ENCODE measurements around the gene HBE1.
"Not testable (repeated sequence)": the region's sequence is repeated elsewhere in the genome, so short reads cannot be mapped to it uniquely, and the experiment has no call there.

Gene HBE1

GRCh38 chr11:5269715-5270147, at the start of gene HBE1:
TSS of gene HBE1 (minus strand) at chr11:5269945. CDS start at chr11:5269890, 55 bp downstream.
- FAIRE-seq, result no peak

DNA sequence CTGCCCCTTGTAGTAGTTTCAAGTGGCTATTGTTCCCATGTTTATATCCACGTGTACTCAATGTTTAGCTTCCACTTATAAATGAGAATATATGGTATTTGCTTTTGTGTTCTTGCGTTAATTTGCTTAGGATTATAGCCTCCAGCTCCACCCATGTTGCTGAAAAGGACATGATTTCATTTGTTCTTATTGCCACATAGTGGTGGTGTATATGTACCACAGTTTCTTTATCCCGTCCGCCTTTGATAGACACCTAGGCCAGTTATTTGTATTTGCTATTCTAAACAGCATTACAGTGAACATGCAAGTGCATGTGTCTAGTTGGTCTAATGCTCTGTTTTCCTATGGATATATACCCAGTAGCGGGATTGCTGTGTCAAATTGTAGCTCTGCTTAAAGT, 47.5 kb upstream of the HBE1 start:
- no peak for FAIRE-seq

- not testable (repeated sequence) for FAIRE-seq
Observed at GRCh38 chr11:5313326-5314023, 43.7 kb upstream of the HBE1 start.

DNA sequence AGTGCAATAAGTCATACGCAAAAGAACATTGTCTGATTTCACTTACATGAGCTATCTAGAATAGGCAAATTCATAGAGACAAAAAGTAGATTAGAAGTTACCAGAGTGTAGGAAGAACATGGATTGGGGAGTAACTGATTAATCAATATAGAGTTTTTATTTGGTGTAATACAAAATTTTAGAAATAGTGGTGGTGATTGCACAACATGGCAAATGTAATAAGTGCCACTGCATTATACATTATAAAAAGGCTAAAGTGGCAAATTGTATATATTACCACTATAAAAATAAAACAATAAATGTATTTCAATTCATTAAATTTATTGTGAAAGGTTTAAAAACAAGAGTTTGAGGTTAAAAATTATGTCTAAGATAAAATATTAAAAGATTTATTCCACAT, 40.7 kb upstream of the HBE1 start:
- FAIRE-seq, result no peak

DNA sequence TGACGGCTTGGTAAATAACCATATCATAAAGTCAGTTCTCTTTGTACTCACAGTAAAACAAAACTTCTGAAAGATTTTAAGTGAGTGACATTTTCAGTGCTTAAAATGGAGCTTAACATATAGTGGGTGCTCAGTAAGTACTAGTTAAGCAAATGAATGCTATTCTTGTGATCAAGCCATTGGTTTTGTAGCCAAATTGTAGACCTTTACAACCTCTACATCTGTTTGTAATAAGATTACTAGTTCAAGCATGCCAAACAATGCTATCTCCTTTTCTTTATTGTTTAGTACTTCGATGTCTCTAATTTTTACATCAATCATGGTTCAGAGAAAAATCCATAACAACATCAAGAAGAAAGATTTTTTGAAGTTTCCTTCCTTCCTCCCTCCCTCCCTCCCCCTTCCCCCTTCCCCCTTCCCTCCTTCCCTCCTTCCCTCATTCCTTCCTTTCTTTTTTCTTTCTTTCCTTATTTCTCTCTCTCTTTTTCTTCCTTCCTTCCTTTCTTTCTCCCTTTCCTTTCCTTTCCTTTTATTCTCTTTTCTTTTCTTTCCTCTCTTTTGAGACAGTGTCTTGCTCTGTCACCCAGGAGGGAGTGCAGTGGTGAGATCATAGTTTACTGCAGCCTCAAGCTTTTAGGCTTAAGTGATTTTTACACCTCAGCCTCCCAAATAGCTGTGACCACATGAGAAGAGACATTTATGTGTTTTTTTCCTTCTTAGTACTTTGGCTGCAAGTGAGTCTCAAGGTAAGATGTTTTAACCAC, 37.7 kb upstream of the HBE1 start:
- FAIRE-seq, result no peak

- FAIRE-seq, result no peak
Observed at GRCh38 chr11:5304046-5304445, 34.3 kb upstream of the HBE1 start.

DNA sequence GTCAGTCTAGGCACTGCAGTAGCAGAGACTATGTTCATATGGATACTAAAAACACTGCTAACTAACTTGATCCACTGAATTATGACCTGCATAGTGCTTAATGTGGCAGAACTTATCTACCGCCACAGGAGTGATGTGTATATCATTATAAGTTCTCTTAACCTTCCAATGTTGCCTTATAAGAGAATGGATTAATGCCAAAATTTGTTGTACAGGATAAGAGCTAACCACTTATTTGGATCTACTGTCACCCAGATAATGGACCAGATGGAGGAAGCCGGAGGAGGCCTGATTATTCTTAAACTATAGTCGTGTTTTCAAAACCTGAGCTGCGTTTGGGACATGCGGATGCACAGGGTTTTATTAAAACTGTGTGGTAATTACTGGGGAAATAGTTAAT, 33.9 kb upstream of the HBE1 start:
- FAIRE-seq, result no peak

DNA sequence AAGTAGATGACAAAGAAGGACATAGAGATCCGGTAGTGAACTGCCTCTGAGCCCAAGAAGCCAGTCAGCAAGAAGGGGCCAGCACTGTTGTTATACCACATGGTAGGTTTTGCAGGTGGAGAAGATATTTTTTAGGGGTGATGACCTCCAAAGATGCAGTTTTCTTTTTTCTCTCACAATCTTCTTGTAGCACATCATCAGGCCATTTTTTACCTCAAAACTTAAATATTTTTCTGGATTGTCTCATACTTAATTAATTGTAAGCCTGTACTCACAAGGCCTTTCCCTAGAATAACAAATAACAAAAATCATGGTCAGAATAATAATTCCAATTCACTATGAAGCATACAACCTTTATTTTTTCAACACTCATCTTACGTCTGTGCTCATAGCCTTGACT, 32.1 kb upstream of the HBE1 start, which contains the start of gene OR51B4:
TSS of gene OR51B4 (minus strand) at position 101 of the 400 bp plus-strand sequence. CDS start at position 101, 0 bp downstream.
- no peak for FAIRE-seq

GRCh38 chr11:5300251-5300650, 30.5 kb upstream of the HBE1 start:
- no peak for FAIRE-seq

GRCh38 chr11:5298451-5298850, 28.7 kb upstream of the HBE1 start:
- FAIRE-seq, result no peak

DNA sequence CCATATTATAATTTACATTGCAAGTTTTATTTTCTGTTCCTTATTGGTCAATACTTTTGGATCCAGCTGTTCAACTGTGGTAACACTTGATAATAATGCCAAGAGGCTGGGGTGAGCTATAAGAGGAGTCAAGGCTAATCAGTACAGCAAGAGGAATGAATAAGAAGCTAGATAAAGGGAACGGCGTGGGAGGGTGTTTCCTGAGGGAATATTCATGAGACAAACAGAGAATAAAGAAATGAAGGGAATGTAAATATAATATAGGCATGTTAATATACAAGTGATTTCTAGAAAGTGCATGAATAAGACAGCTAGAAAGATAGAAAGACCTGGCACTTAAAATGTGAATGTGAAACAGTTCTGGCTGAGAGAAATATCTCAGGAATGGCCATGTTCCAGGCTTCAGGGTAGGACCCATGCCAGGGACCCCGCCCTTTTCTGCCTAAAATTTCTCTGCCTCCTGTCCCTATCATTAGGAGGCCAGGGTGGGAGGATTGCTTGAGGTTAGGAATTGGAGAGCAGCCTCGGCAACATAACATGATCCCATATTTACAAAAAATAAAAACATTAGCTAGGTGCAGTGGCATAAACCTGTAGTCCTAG, 28.1 kb upstream of the HBE1 start:
- no peak for FAIRE-seq

DNA sequence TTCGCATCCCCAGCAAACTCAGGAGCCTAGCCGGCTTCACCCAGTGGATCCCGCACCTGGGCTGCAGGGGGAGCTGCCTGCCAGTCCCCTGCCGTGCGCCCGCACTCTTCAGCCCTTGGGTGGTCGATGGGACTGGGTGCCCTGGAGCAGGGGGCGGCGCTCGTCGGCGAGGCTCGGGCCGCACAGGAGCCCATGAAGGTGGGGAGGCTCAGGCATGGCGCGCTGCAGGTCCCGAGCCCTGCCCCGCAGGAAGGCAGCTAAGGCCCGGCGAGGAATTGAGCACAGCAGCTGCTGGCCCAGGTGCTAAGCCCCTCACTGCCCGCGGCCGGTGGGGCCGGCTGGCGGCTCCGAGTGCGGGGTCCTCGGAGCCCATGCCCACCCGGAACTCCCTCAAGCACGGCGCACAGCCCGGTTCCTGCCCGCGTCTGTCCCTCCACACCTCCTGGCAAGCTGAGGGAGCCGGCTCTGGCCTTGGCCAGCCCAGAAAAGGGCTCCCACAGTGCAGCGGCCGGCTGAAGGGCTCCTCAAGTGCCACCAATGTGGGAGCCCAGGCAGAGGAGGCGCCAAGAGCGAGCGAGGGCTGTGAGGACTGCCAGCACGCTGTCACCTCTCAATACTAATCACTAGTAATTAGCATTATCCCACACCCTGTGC, 24.7 kb upstream of the HBE1 start:
- not testable (repeated sequence) for FAIRE-seq

DNA sequence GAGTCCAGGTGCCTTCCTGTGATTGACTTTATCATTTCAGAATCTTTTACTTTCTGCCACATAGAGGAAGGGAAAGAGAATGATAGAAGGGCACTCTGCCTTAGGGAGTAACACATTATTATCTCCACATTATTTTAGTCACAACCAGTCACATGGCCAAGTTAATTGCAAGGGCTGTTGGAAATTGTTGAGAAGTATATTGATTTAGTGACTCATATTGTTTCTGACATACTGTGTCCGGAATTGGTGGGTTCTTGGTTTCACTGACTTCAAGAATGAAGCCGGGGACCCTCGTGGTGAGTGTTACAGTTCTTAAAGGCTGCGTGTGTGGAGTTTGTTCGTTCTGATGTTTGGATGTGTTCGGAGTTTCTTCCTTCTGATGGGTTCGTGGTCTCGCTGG, 23.3 kb upstream of the HBE1 start:
- no peak for FAIRE-seq

DNA sequence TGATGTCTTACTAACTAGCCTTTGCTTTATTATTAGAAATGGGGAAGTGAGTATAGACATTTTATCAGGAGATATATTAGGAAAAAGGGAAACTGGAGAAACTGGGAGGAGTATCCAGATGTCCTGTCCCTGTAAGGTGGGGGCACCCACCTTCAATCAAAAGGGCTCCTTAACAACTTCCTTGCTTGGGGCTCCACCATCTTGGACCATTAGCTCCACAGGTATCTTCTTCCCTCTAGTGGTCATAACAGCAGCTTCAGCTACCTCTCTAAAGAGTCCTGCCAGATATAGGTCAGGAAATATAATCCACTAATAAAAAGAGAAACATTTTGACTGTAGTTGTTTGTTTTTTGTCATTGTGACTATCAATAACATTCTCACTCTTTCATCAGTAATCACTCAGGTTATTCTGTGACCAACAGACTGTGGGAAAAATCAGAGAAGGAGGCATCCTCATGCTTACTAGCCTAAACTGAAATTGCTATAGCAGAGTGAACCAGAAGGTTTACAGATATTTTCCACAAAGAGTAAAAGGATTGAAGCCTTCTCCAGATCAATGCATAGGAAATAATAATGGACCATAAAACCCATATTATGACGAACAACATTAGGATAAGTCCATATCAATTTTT, 21.6 kb upstream of the HBE1 start:
- no peak for FAIRE-seq

DNA sequence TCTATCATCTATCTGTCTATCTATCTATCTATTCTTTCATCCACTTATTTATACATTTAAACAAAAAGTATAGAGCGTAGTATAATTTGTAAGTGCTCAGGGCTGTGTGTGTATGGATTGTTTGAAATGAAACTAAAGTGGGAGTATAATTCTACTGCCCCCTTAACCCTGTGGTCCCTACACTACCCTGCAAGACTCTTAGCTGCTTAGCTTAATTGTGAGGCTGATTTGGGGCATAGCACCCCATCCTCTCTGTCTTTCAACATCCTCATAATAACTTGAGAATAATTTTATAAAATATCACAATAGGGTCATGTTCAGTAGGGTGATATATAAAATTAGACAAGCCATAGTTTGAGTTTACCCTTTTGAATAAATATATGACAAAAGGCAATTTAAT, 20.4 kb upstream of the HBE1 start:
- FAIRE-seq, result no peak

GRCh38 chr11:5289696-5290095, 20.0 kb upstream of the HBE1 start:
- FAIRE-seq, result no peak

DNA sequence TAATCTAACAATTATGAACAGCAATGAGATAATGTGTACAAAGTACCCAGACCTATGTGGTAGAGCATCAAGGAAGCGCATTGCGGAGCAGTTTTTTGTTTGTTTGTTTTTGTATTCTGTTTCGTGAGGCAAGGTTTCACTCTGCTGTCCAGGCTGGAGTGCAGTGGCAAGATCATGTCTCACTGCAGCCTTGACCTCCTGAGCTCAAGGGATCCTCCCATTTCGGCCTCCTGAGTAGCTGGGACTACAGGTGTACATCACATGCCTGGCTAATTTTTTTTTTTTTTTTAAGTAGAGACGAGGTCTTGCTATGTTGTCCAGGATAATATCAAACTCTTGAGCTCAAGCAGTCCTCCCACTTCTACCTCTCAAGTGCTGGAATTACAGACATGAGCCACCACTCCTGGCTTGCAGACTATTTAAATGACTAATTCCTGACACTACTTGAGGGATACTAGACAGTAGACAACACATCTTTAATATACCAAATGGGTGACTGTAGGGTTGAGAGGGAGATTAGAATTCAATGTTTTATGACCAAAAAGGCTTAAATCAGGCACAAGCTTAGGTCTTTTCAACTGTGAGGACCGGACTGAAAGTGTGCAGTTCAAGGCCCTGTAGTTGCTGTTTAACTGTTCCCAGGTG, 19.3 kb upstream of the HBE1 start:
- FAIRE-seq, result no peak

DNA sequence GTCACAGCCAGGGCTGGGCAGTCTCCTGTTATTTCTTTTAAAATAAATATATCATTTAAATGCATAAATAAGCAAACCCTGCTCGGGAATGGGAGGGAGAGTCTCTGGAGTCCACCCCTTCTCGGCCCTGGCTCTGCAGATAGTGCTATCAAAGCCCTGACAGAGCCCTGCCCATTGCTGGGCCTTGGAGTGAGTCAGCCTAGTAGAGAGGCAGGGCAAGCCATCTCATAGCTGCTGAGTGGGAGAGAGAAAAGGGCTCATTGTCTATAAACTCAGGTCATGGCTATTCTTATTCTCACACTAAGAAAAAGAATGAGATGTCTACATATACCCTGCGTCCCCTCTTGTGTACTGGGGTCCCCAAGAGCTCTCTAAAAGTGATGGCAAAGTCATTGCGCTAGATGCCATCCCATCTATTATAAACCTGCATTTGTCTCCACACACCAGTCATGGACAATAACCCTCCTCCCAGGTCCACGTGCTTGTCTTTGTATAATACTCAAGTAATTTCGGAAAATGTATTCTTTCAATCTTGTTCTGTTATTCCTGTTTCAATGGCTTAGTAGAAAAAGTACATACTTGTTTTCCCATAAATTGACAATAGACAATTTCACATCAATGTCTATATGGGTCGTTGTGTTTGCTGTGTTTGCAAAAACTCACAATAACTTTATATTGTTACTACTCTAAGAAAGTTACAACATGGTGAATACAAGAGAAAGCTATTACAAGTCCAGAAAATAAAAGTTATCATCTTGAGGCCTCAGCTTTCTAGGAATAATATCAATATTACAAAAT, 18.6 kb upstream of the HBE1 start:
- no peak for FAIRE-seq

GRCh38 chr11:5286901-5287300, 17.2 kb upstream of the HBE1 start:
- FAIRE-seq, result no peak

DNA sequence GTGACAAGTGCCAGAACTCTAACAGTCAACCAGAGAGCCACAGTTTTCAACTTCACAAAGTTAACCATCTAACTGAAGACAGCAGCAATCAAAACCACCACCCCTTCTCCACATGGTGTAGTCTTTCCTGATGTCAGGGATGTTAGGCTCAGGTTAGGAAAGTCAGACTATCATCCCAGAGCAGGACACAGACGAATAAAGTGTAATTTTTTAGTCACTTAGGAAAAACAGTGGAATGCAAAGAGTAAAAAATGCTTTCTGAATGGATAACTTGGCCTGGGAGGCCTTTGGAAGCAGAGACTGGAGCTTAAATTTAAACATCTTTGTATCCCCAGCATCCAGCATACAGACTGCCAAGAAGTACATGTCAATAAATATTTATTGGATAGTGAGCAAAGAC, 16.6 kb upstream of the HBE1 start:
- FAIRE-seq, result no peak

DNA sequence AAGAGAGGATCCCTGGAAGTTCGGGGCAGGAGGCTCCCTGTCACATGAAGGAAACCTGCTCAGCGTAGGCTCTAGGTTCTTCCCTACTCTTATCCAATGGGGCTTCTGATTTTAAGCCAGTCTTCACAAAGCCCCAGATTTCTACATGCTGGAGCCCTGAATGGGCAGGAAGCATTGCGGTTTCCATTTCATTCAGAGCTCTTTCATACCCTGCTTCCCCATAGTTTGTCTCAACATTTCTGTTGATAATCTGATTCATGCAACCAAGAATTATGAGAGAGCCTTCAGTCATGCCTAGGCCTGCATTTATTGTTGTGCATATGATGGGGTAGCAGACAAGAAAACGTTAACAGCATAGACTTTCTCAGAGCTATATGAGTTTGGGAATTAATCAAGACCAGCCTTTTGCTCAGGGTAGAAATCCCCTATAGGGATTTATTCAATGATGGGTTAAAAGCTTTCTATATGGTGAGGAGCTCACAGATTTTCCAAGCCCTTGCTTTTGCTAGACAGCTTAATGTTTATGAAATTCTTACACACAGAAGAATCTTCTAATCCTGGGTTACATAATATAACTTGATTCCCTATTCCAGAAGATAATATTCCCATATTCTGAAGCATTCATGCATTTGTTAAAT, 16.1 kb upstream of the HBE1 start:
- FAIRE-seq, result no peak

Measured in G401.6 (cell line).